T-cell (primary cell): Measurements from ENCODE around the gene MPZL3. TPM values are rescaled to one million over a fixed set of nuclear protein-coding genes. Genes with fewer than 3 reads are reported as not detected.
A peak's percentile ranks its signal among the peaks of the same experiment; 100 is the strongest.

Experiments used
- ATAC-seq, 4 experiments: fragments of 200-7000 bp in 3 of 4; fragments of 150-1000 bp in 1 of 4; cut with Tn5 transposase; replicated peaks in 1 of 4; 1 replicate in 3 of 4; 2 replicates in 1 of 4; pipeline ENCODE4 v1.10.0; 2021; ENCODE audit warnings: moderate library complexity in 3 of 4, mild to moderate bottlenecking in 2 of 4, moderate number of reproducible peaks in 1 of 4
- CTCF ChIA-PET, 2 donors: fragments of 300-600 bp; sonication (Branson Sonifier 250); formaldehyde crosslinking; loops; one replicate each; lab custom pipeline; 2022; ENCODE audit warnings: antibody characterized with exemption in 2 of 2; lab: Charles Lee
- POLR2A ChIA-PET, 2 donors: fragments of 300-600 bp; sonication (Branson Sonifier 250); formaldehyde crosslinking; loops; one replicate each; lab custom pipeline; 2022; ENCODE audit warnings: antibody characterized with exemption in 2 of 2; lab: Charles Lee
- DNase-seq, 35 experiments: peaks; one replicate each; pipeline versions ENCODE4 v3.0.0 to v3.0.0-alpha.2; 2013 to 2023
- H3K27ac ChIP-seq: one replicate; pipeline ENCODE4 v1.5.1; 2013; ENCODE audit warnings: low read length
- H3K27me3 ChIP-seq, 2 experiments: replicated peaks in 1 of 2; 1 replicate in 1 of 2; 2 replicates in 1 of 2; pipeline versions ENCODE4 v1.6.1 to v1.7.0; 2013; ENCODE audit warnings: low read length in 1 of 2, mixed read lengths in 1 of 2; ENCODE audit not compliant: control insufficient read depth in 2 of 2, insufficient read depth in 2 of 2; ENCODE audit errors: extremely low read depth in 1 of 2
- H3K36me3 ChIP-seq, 2 donors: 1 replicate in 1 of 2; 2 replicates in 1 of 2; pipeline versions ENCODE4 v1.6.1 to v1.7.0; 2013; ENCODE audit warnings: low read length in 1 of 2; ENCODE audit not compliant: control insufficient read depth in 2 of 2, insufficient read depth in 1 of 2; ENCODE audit errors: extremely low read depth in 1 of 2
- H3K4me1 ChIP-seq, 2 experiments: 1 replicate in 1 of 2; 2 replicates in 1 of 2; pipeline versions ENCODE4 v1.6.1 to v1.7.0; 2013; ENCODE audit warnings: low read length in 2 of 2, mixed read lengths in 1 of 2; ENCODE audit not compliant: insufficient read depth in 2 of 2, control insufficient read depth in 1 of 2; ENCODE audit errors: extremely low read depth in 1 of 2
- H3K4me3 ChIP-seq, 2 donors: 1 replicate in 1 of 2; 2 replicates in 1 of 2; pipeline versions ENCODE4 v1.5.1 to v1.7.0; 2013; ENCODE audit warnings: mild to moderate bottlenecking in 2 of 2, low read length in 1 of 2, moderate library complexity in 1 of 2; ENCODE audit not compliant: control insufficient read depth in 1 of 2; ENCODE audit errors: extremely low read depth in 1 of 2
- H3K9me3 ChIP-seq: 2 replicates; pipeline ENCODE4 v1.7.0; 2013
- H3K27ac Mint-ChIP-seq, 2 donors: one replicate each; pipeline ENCODE4 v1.8.0; 2020 to 2021; ENCODE audit warnings: mild to moderate bottlenecking in 2 of 2, mixed read lengths in 2 of 2
- H3K27me3 Mint-ChIP-seq, 2 donors: one replicate each; pipeline ENCODE4 v1.8.0; 2021 to 2022; ENCODE audit warnings: mixed read lengths in 2 of 2
- H3K36me3 Mint-ChIP-seq: one replicate; pipeline ENCODE4 v1.8.0; 2021; ENCODE audit warnings: mixed read lengths
- H3K4me1 Mint-ChIP-seq, 3 donors: one replicate each; pipeline ENCODE4 v1.8.0; 2020 to 2022; ENCODE audit warnings: mixed read lengths in 3 of 3, mild to moderate bottlenecking in 1 of 3
- H3K4me3 Mint-ChIP-seq, 3 donors: one replicate each; pipeline ENCODE4 v1.8.0; 2020 to 2022; ENCODE audit warnings: mild to moderate bottlenecking in 3 of 3, mixed read lengths in 3 of 3, moderate library complexity in 3 of 3
- H3K9me3 Mint-ChIP-seq, 3 donors: one replicate each; pipeline ENCODE4 v1.8.0; 2020 to 2022; ENCODE audit warnings: mixed read lengths in 3 of 3
- WGBS: methylation state at CpG from one replicate; pipeline ENCODE4 v1.1.5; 2013; ENCODE audit warnings: missing lambda C conversion rate; ENCODE audit not compliant: insufficient coverage; 5-methylcytosine and 5-hydroxymethylcytosine counted together
- total RNA-seq, 35 experiments: library from RNA in 6 of 35; stranded (reverse) in 6 of 35; fragments of 120-200 nt in 1 of 35; gene quantifications; one replicate each; pipeline versions ENCODE4 v1.2.1 to v1.2.4 and lab custom pipeline; 2013 to 2026

Gene MPZL3
- total RNA-seq, 5 donors from 2014 or later (not counting 1 experiment from before 2014, with no cell fraction given): 9.8 to 25.2 (median 16.5) TPM

DNA sequence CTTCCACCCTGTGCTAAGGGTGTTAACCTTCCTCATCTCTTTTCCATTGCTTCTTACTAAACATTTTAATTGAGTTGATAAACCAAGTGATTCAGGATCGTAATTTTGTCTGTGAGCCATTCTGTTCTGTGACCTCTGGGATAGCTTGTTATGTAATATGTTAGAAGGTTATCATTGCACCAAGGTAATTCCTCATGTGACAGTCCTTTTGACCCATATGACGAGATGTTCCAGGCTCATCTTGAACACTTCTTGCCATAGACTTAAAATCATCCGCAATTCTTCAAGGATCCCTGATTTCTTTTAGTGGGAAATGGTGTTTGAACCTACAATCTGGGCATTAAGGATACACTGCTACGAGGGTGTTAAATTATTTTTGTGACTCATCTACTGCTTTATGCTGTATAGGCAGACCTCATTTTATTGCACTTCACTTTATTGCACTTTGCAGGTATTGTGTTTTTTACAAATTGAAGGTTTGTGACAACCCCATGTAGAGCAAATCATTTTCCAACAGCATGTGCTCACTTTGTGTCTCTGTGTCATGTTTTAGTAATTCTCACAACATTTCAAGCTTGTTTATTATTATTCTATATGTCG is 31.0 kb upstream of the MPZL3 start:
- ATAC-seq: no peak
- no peaks in the 10 kb centered on the region for H3K27me3 Mint-ChIP-seq
- no peak overlapping the region for H3K4me3 ChIP-seq
- ChIA-PET POLR2A (no interaction called here), CTCF (interaction anchor here in 1 of 2 donors (0.8 to 1.2 kb wide), 2 partner anchors 12 to 81 kb away, joined by 3 read pairs; no protein-coding TSS in a partner anchor)
- no peak overlapping the region for H3K27ac ChIP-seq
- H3K27ac Mint-ChIP-seq: peak overlapping the region in 1 of 2 donors; percentile 85
- WGBS: 80% methylated on average over 1 of the region's 5 CpGs
- peak overlapping the region in 1 of 3 donors; percentile 58 for H3K4me3 Mint-ChIP-seq
- no peaks in the 10 kb centered on the region for H3K9me3 Mint-ChIP-seq
- no peaks in the 10 kb centered on the region for H3K9me3 ChIP-seq
- no peaks in the 10 kb centered on the region for H3K36me3 Mint-ChIP-seq
- H3K36me3 ChIP-seq: no peaks in the 10 kb centered on the region
- H3K27me3 ChIP-seq: no peaks in the 10 kb centered on the region
- H3K4me1 ChIP-seq: peaks cover 0 to 3% of the 10 kb centered on the region in 2 experiments
- H3K4me1 Mint-ChIP-seq: peaks cover 10 to 35% (median 28%) of the 10 kb centered on the region in 3 donors
- no peak for DNase-seq

DNA sequence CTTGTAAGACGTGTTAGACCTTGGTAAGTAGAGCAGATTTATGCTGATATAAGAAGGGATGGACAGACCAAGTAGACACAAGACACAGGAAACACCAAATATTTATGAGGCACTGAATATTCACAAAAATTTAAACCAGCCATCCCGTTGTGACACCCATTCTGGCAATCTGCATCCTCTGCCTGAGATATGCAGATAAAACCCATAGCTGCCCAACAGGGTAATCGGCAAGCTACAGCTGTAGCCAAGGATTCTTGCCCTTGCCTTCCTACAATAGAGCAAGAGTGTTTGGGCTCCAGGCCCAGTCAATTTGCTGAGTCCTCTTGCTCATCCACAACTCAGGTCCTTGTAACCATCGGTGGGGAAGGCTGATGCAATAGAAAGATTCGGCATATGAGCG is 30.4 kb upstream of the MPZL3 start:
- H3K36me3 Mint-ChIP-seq: no peaks in the 10 kb centered on the region
- CTCF ChIA-PET: interaction anchor here in 1 of 2 donors (0.5 to 1.2 kb wide), 3 partner anchors 13 to 80 kb away, joined by 3 read pairs; no protein-coding TSS in a partner anchor
- 100% methylated on average over 4 of the region's 6 CpGs for WGBS

DNA sequence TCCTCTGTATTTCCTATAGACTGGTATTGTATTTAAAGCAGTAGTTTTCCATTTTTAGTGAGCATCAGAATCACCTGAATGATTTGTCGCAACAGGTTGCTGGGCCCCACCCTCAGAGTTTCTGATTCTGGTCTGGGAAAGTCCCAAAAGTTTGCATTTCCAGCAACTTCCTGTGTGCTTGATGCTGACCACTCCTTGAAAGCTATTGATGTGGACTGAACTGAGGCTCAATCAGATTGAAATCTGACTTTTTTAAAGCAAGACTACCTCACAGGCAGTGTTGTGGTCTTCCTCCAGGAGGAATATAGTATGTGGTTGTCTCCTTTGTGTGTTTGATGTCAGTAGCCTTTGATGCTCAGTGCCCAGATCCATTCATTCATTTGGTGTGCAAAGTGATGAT is 29.1 kb upstream of the MPZL3 start:
- Mint-ChIP-seq H3K27me3 (no peaks in the 10 kb centered on the region), H3K4me1 (peaks cover 22 to 41% (median 36%) of the 10 kb centered on the region in 3 donors), H3K4me3 (no peak overlapping the region), H3K9me3 (no peaks in the 10 kb centered on the region), H3K36me3 (no peaks in the 10 kb centered on the region), H3K27ac (peak overlapping the region in 1 of 2 donors; percentile 52)
- H3K27ac ChIP-seq: no peak overlapping the region
- H3K27me3 ChIP-seq: no peaks in the 10 kb centered on the region
- no peaks in the 10 kb centered on the region for H3K9me3 ChIP-seq
- H3K36me3 ChIP-seq: no peaks in the 10 kb centered on the region
- peak in 1 of 4 experiments; percentile 61 for ATAC-seq
- no peak overlapping the region for H3K4me3 ChIP-seq
- peaks cover 0 to 3% of the 10 kb centered on the region in 2 experiments for H3K4me1 ChIP-seq
- WGBS: 40% methylated on average over 1 of the region's 1 CpG
- CTCF ChIA-PET: interaction anchor here in 1 of 2 donors (0.5 kb wide), 1 partner anchor 760 kb away, joined by 4 read pairs; no protein-coding TSS in a partner anchor
- POLR2A ChIA-PET: no interaction called here
- DNase-seq: peak in 1 of 35 experiments; percentile 41

More for the DNA sequence above, 30.4 kb upstream of the MPZL3 start:
- no peaks in the 10 kb centered on the region for H3K27me3 Mint-ChIP-seq
- no peak overlapping the region for H3K4me3 Mint-ChIP-seq
- no peaks in the 10 kb centered on the region for H3K27me3 ChIP-seq
- no peak overlapping the region for H3K4me3 ChIP-seq
- no peak for ATAC-seq
- H3K4me1 ChIP-seq: peaks cover 0 to 3% of the 10 kb centered on the region in 2 experiments
- peaks cover 10 to 35% (median 28%) of the 10 kb centered on the region in 3 donors for H3K4me1 Mint-ChIP-seq
- no peaks in the 10 kb centered on the region for H3K36me3 ChIP-seq
- H3K9me3 ChIP-seq: no peaks in the 10 kb centered on the region
- no peaks in the 10 kb centered on the region for H3K9me3 Mint-ChIP-seq
- POLR2A ChIA-PET: interaction anchor here in 1 of 2 donors (0.6 kb wide), 1 partner anchor 58 kb away, joined by 3 read pairs; the partner anchor contains the start of gene JAML
- DNase-seq: no peak
- no peak overlapping the region for H3K27ac ChIP-seq
- H3K27ac Mint-ChIP-seq: peak overlapping the region in 1 of 2 donors; percentile 85

GRCh38 chr11:118277312-118277711 is 25.1 kb upstream of the MPZL3 start:
- Mint-ChIP-seq H3K36me3 (no peaks in the 10 kb centered on the region), H3K27ac (peak overlapping the region; percentile 51 to 54), H3K4me3 (no peak overlapping the region), H3K4me1 (peaks cover 33 to 41% (median 39%) of the 10 kb centered on the region in 3 donors), H3K27me3 (no peaks in the 10 kb centered on the region), H3K9me3 (no peaks in the 10 kb centered on the region)
- Histone ChIP-seq H3K27me3 (no peaks in the 10 kb centered on the region), H3K4me3 (no peak overlapping the region), H3K27ac (no peak overlapping the region), H3K4me1 (no peaks in the 10 kb centered on the region), H3K9me3 (no peaks in the 10 kb centered on the region), H3K36me3 (no peaks in the 10 kb centered on the region)
- DNase-seq (no peak), ATAC-seq (peak in 3 of 4 experiments; percentile 64 to 83 (median 70))
- 80% methylated on average over 1 of the region's 1 CpG for WGBS
- ChIA-PET CTCF (interaction anchor here (0.5 to 1.1 kb wide), 6 partner anchors 13 to 1367 kb away, joined by 3 to 8 read pairs (median 6); no protein-coding TSS in a partner anchor), POLR2A (no interaction called here)

- Histone ChIP-seq H3K9me3 (no peaks in the 10 kb centered on the region), H3K27ac (no peak overlapping the region), H3K36me3 (no peaks in the 10 kb centered on the region), H3K4me3 (no peak overlapping the region), H3K4me1 (no peaks in the 10 kb centered on the region), H3K27me3 (no peaks in the 10 kb centered on the region)
- ATAC-seq (no peak), DNase-seq (no peak)
- Mint-ChIP-seq H3K27ac (peak overlapping the region in 1 of 2 donors; percentile 17), H3K27me3 (no peaks in the 10 kb centered on the region), H3K4me3 (no peak overlapping the region), H3K4me1 (peaks cover 31 to 37% (median 32%) of the 10 kb centered on the region in 3 donors), H3K36me3 (no peaks in the 10 kb centered on the region), H3K9me3 (no peaks in the 10 kb centered on the region)
- ChIA-PET CTCF (interaction anchor here (0.5 to 1.0 kb wide), 2 partner anchors 60 kb away, joined by 3 to 5 read pairs; no protein-coding TSS in a partner anchor), POLR2A (interaction anchor here in 1 of 2 donors (0.6 kb wide), 1 partner anchor 29 kb away, joined by 3 read pairs; no protein-coding TSS in a partner anchor)
- WGBS: no CpG with 5 or more reads among the region's 1 CpG
These were observed 24.3 kb upstream of the MPZL3 start for GRCh38 chr11:118276422-118276821.

GRCh38 chr11:118275176-118275575 is 23.0 kb upstream of the MPZL3 start:
- peaks cover 0 to 1% of the 10 kb centered on the region in 2 donors for H3K27me3 Mint-ChIP-seq
- no peaks in the 10 kb centered on the region for H3K9me3 ChIP-seq
- DNase-seq: peak in 1 of 35 experiments; percentile 23
- no peaks in the 10 kb centered on the region for H3K36me3 Mint-ChIP-seq
- POLR2A ChIA-PET: interaction anchor here in 1 of 2 donors (0.6 kb wide), 1 partner anchor 42 kb away, joined by 15 read pairs; no protein-coding TSS in a partner anchor
- peak in 3 of 4 experiments; percentile 26 to 79 (median 38) for ATAC-seq
- H3K4me1 ChIP-seq: no peaks in the 10 kb centered on the region
- no peak overlapping the region for H3K27ac Mint-ChIP-seq
- no peaks in the 10 kb centered on the region for H3K27me3 ChIP-seq
- no peaks in the 10 kb centered on the region for H3K36me3 ChIP-seq
- 40% methylated on average over 1 of the region's 4 CpGs for WGBS
- peaks cover 26 to 32% (median 27%) of the 10 kb centered on the region in 3 donors for H3K4me1 Mint-ChIP-seq
- CTCF ChIA-PET: interaction anchor here in 1 of 2 donors (1.1 kb wide), 1 partner anchor 21 kb away, joined by 4 read pairs; no protein-coding TSS in a partner anchor
- H3K27ac ChIP-seq: no peak overlapping the region
- H3K4me3 ChIP-seq: no peak overlapping the region
- H3K9me3 Mint-ChIP-seq: no peaks in the 10 kb centered on the region
- H3K4me3 Mint-ChIP-seq: no peak overlapping the region
